Urinary bladder (tissue), 4 donors: ENCODE results near the gene ZCCHC13. TPM values are rescaled to one million over a fixed set of nuclear protein-coding genes. Genes with fewer than 3 reads are reported as not detected.
"Not testable (repeated sequence)": the region's sequence is repeated elsewhere in the genome, so short reads cannot be mapped to it uniquely, and the experiment has no call there.

Experiments used
- DNase-seq: peaks from one replicate; pipeline ENCODE4 v3.0.0-alpha.2; 2015; ENCODE audit errors: extremely low spot score
- H3K27ac ChIP-seq: one replicate; pipeline ENCODE4 v1.5.1; 2013; ENCODE audit warnings: low read depth, mild to moderate bottlenecking, moderate library complexity
- H3K36me3 ChIP-seq: one replicate; pipeline ENCODE4 v1.6.1; 2013; ENCODE audit warnings: mild to moderate bottlenecking, moderate library complexity; ENCODE audit not compliant: insufficient read depth
- H3K4me1 ChIP-seq: one replicate; pipeline ENCODE4 v1.6.1; 2013; ENCODE audit warnings: mild to moderate bottlenecking, moderate library complexity; ENCODE audit not compliant: insufficient read depth
- H3K4me3 ChIP-seq: one replicate; pipeline ENCODE4 v1.5.1; 2013; ENCODE audit warnings: low read depth, low read length
- WGBS: extraction: QIAGEN DNeasy Blood & Tissue Kit; methylation state at CpG from one replicate; pipeline ENCODE4 v1.1.7; 2013; 5-methylcytosine and 5-hydroxymethylcytosine counted together
- polyA plus RNA-seq: library from polyadenylated mRNA; stranded (reverse); fragments of 200-250 nt; gene quantifications from one replicate; pipeline ENCODE4 v1.2.3, GENCODE V29; 2013
- total RNA-seq: library from RNA; depleted of rRNA; stranded (reverse); fragments of >200 nt; gene quantifications from one replicate; pipeline ENCODE4 v1.2.3, GENCODE V29; 2014
- donor health status: healthy with polysubstance abuse.
- donor health status: healthy.

Gene ZCCHC13
- total RNA-seq (not detected), polyA plus RNA-seq (not detected)

GRCh38 chrX:74304016-74304415 lies at the start of gene ZCCHC13:
Gene ZCCHC13 (plus strand): TSS chrX:74304180. CDS start chrX:74304267, 87 bp downstream.
- H3K4me1 ChIP-seq: no peaks in the 10 kb centered on the region
- H3K27ac ChIP-seq: no peak within 1 kb of the TSS
- 96% methylated on average over 20 of the region's 20 CpGs for WGBS
- DNase-seq: no peak
- no peak within 1 kb of the TSS for H3K4me3 ChIP-seq
- no peaks in the 10 kb centered on the region for H3K36me3 ChIP-seq

- not testable (repeated sequence) for H3K4me3 ChIP-seq, H3K4me1 ChIP-seq, H3K27ac ChIP-seq, DNase-seq, H3K36me3 ChIP-seq
- 88% methylated on average over 1 of the region's 1 CpG for WGBS
Measured at GRCh38 chrX:74258111-74258510, 45.9 kb upstream of the ZCCHC13 start.

GRCh38 chrX:74259885-74260491 lies 44.0 kb upstream of the ZCCHC13 start:
- no peak for DNase-seq
- WGBS: 62% methylated on average over 4 of the region's 4 CpGs
- H3K36me3 ChIP-seq: no peaks in the 10 kb centered on the region
- no peak overlapping the region for H3K27ac ChIP-seq
- no peak overlapping the region for H3K4me3 ChIP-seq
- no peaks in the 10 kb centered on the region for H3K4me1 ChIP-seq

- WGBS: 92% methylated on average over 1 of the region's 1 CpG
Measured at GRCh38 chrX:74262452-74263209, 41.3 kb upstream of the ZCCHC13 start.

GRCh38 chrX:74270393-74270792 lies 33.6 kb upstream of the ZCCHC13 start:
- DNase-seq: no peak
- Histone ChIP-seq H3K4me3 (no peak overlapping the region), H3K36me3 (no peaks in the 10 kb centered on the region), H3K27ac (no peak overlapping the region), H3K4me1 (no peaks in the 10 kb centered on the region)
- 95% methylated on average over 3 of the region's 3 CpGs for whole genome bisulfite sequencing

More at GRCh38 chrX:74262452-74263209, 41.3 kb upstream of the ZCCHC13 start:
- H3K36me3 ChIP-seq: no peaks in the 10 kb centered on the region
- DNase-seq: no peak
- H3K27ac ChIP-seq: no peak overlapping the region
- no peak overlapping the region for H3K4me3 ChIP-seq
- H3K4me1 ChIP-seq: no peaks in the 10 kb centered on the region

GRCh38 chrX:74272230-74272629 lies 31.8 kb upstream of the ZCCHC13 start:
- no peak for DNase-seq
- H3K4me3 ChIP-seq: no peak overlapping the region
- WGBS: 87% methylated on average over 2 of the region's 2 CpGs
- no peak overlapping the region for H3K27ac ChIP-seq
- H3K36me3 ChIP-seq: peaks cover 2% of the 10 kb centered on the region
- H3K4me1 ChIP-seq: no peaks in the 10 kb centered on the region

- 80% methylated on average over 5 of the region's 5 CpGs for WGBS
Measured at GRCh38 chrX:74274516-74274915, 29.5 kb upstream of the ZCCHC13 start.

GRCh38 chrX:74277320-74277719 lies 26.7 kb upstream of the ZCCHC13 start:
- WGBS: 91% methylated on average over 3 of the region's 3 CpGs
- Histone ChIP-seq H3K27ac (no peak overlapping the region), H3K36me3 (peaks cover 2% of the 10 kb centered on the region), H3K4me3 (no peak overlapping the region), H3K4me1 (no peaks in the 10 kb centered on the region)
- no peak for DNase-seq

More at GRCh38 chrX:74274516-74274915, 29.5 kb upstream of the ZCCHC13 start:
- no peak overlapping the region for H3K27ac ChIP-seq
- no peak for DNase-seq
- no peak overlapping the region for H3K4me3 ChIP-seq
- no peaks in the 10 kb centered on the region for H3K4me1 ChIP-seq
- peaks cover 2% of the 10 kb centered on the region for H3K36me3 ChIP-seq

GRCh38 chrX:74277846-74278245 lies 26.1 kb upstream of the ZCCHC13 start:
- no peaks in the 10 kb centered on the region for H3K4me1 ChIP-seq
- H3K4me3 ChIP-seq: no peak overlapping the region
- H3K36me3 ChIP-seq: peaks cover 2% of the 10 kb centered on the region
- no peak for DNase-seq
- 100% methylated on average over 1 of the region's 1 CpG for WGBS
- no peak overlapping the region for H3K27ac ChIP-seq

- Histone ChIP-seq H3K4me3 (no peak overlapping the region), H3K27ac (no peak overlapping the region), H3K36me3 (no peaks in the 10 kb centered on the region), H3K4me1 (no peaks in the 10 kb centered on the region)
- WGBS: 88% methylated on average over 3 of the region's 3 CpGs
- no peak for DNase-seq
Measured at GRCh38 chrX:74280759-74281158, 23.2 kb upstream of the ZCCHC13 start.

- H3K4me3 ChIP-seq: no peak overlapping the region
- H3K4me1 ChIP-seq: no peaks in the 10 kb centered on the region
- DNase-seq: no peak
- H3K36me3 ChIP-seq: peaks cover 1% of the 10 kb centered on the region
- 21% methylated on average over 1 of the region's 1 CpG for WGBS
- H3K27ac ChIP-seq: no peak overlapping the region
Measured at GRCh38 chrX:74284391-74284952, 19.5 kb upstream of the ZCCHC13 start.

- Histone ChIP-seq H3K36me3 (peaks cover 1% of the 10 kb centered on the region), H3K27ac (no peak overlapping the region), H3K4me1 (no peaks in the 10 kb centered on the region), H3K4me3 (no peak overlapping the region)
- 92% methylated on average over 5 of the region's 5 CpGs for WGBS
- no peak for DNase-seq
Measured at GRCh38 chrX:74286950-74287740, 16.8 kb upstream of the ZCCHC13 start.

- Histone ChIP-seq H3K4me1 (no peaks in the 10 kb centered on the region), H3K27ac (peak overlapping the region; percentile 80), H3K4me3 (peak overlapping the region; percentile 58), H3K36me3 (no peaks in the 10 kb centered on the region)
- DNase-seq: no peak
- WGBS: 0% methylated on average over 6 of the region's 6 CpGs
Measured at GRCh38 chrX:74291577-74291963, 12.4 kb upstream of the ZCCHC13 start.
